Measurements from ENCODE around the gene CPPED1. TPM values are rescaled to one million over a fixed set of nuclear protein-coding genes. Genes with fewer than 3 reads are reported as not detected.

CPPED1 gene
- total RNA-seq, 1 experiment from 2014 or later, result 34.9 TPM

- Mint-ChIP-seq H3K9me3 (ENCODE audit: unreplicated experiment) (no peaks in the 10 kb centered on the region), H3K27me3 (ENCODE audit: insufficient read depth, unreplicated experiment) (peaks cover 7% of the 10 kb centered on the region), H3K4me3 (ENCODE audit: unreplicated experiment) (no peak overlapping the region), H3K27ac (ENCODE audit: unreplicated experiment) (no peak overlapping the region), H3K4me1 (ENCODE audit: low read depth, unreplicated experiment) (no peaks in the 10 kb centered on the region), H3K36me3 (ENCODE audit: insufficient read depth, unreplicated experiment) (no peaks in the 10 kb centered on the region)
- POLR2A ChIA-PET, result no interaction called here
- intact Hi-C loops (cut with micrococcal nuclease; ENCODE audit: unreplicated experiment), result no loop called here
- TF ChIP-seq, protein P1, sequence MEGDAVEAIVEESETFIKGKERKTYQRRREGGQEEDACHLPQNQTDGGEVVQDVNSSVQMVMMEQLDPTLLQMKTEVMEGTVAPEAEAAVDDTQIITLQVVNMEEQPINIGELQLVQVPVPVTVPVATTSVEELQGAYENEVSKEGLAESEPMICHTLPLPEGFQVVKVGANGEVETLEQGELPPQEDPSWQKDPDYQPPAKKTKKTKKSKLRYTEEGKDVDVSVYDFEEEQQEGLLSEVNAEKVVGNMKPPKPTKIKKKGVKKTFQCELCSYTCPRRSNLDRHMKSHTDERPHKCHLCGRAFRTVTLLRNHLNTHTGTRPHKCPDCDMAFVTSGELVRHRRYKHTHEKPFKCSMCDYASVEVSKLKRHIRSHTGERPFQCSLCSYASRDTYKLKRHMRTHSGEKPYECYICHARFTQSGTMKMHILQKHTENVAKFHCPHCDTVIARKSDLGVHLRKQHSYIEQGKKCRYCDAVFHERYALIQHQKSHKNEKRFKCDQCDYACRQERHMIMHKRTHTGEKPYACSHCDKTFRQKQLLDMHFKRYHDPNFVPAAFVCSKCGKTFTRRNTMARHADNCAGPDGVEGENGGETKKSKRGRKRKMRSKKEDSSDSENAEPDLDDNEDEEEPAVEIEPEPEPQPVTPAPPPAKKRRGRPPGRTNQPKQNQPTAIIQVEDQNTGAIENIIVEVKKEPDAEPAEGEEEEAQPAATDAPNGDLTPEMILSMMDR (IDR thresholded peaks at IDR 0.05; ENCODE audit: insufficient read depth in 1 of 2, low read depth in 1 of 2, low read length in 1 of 2, severe bottlenecking in 1 of 2, unreplicated experiment in 1 of 2), result no peak
- Histone ChIP-seq H3K4me1 (no peaks in the 10 kb centered on the region), H3K9me3 (no peaks in the 10 kb centered on the region), H3K27me3 (replicated peaks; ENCODE audit: control insufficient read depth, insufficient read depth, low read length) (no peaks in the 10 kb centered on the region), H3K36me3 (ENCODE audit: control insufficient read depth, insufficient read depth, low read length) (no peaks in the 10 kb centered on the region), H3K4me3 (ENCODE audit: low read depth, low read length) (no peak overlapping the region)
- no TSS peak for BruUV-seq (replicated peaks)
- CTCF ChIA-PET, result no interaction called here
- no peak for DNase-seq
Measured at GRCh38 chr16:12845282-12845681, 41.6 kb upstream of the CPPED1 start.

DNA sequence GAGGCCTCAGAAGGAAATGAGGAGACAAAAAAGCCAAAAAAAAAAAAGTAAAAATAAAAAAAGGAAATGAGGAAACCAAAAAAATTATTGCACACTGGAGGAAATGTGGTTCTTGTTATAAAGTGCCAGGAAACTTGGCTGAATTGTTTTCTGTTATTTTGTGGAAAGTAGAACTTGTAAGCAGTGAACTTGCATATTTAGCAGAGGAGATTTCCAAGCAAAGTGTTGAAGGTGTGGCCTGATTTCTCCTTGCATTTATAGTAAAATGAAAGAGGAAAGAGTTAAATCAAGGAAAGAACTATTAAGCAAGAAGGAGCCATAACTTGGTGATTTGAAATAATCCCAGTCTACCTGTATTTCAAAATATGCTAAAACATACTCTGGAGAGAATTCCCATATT is 34.1 kb upstream of the CPPED1 start:
- POLR2A ChIA-PET, result no interaction called here

DNA sequence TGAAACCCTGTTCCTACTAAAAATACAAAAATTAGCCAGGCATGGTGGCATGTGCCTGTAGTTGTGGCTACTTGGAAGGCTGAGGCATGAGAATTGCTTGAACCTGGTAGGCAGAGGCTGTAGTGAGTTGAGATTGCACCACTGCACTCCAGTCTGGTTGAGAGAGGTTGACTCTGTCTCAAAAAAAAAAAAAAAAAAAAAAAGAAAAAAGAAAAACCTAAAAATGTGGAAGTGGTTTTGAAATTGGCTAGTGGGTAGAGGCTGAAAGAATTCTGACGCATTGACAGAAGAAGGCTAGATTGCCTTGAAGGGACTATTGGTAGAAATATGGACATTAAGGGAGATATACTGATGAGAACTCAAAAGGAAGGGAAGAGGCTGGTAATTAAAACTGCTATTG is 33.6 kb upstream of the CPPED1 start:
- POLR2A ChIA-PET, result no interaction called here
- H3K9me3 Mint-ChIP-seq (ENCODE audit: unreplicated experiment), result no peaks in the 10 kb centered on the region
- H3K36me3 Mint-ChIP-seq (ENCODE audit: insufficient read depth, unreplicated experiment), result no peaks in the 10 kb centered on the region
- no peak overlapping the region for H3K27ac Mint-ChIP-seq (ENCODE audit: unreplicated experiment)
- Histone ChIP-seq H3K9me3 (0 out of 2 replicates have a peak, but pooled peaks cover 2% of the 10 kb centered on the region), H3K36me3 (ENCODE audit: control insufficient read depth, insufficient read depth, low read length) (no peaks in the 10 kb centered on the region), H3K27me3 (replicated peaks; ENCODE audit: control insufficient read depth, insufficient read depth, low read length) (no peaks in the 10 kb centered on the region), H3K4me1 (no peaks in the 10 kb centered on the region), H3K4me3 (ENCODE audit: low read depth, low read length) (no peak overlapping the region)
- BruUV-seq (replicated peaks), result no TSS peak
- TF ChIP-seq, protein P1 (IDR thresholded peaks at IDR 0.05; ENCODE audit: insufficient read depth in 1 of 2, low read depth in 1 of 2, low read length in 1 of 2, severe bottlenecking in 1 of 2, unreplicated experiment in 1 of 2), result no peak
- no peaks in the 10 kb centered on the region for H3K4me1 Mint-ChIP-seq (ENCODE audit: low read depth, unreplicated experiment)
- DNase-seq, result no peak
- no peak overlapping the region for H3K4me3 Mint-ChIP-seq (ENCODE audit: unreplicated experiment)
- H3K27me3 Mint-ChIP-seq (ENCODE audit: insufficient read depth, unreplicated experiment), result peaks cover 4% of the 10 kb centered on the region
- intact Hi-C loops (cut with micrococcal nuclease; ENCODE audit: unreplicated experiment), result no loop called here
- CTCF ChIA-PET, result no interaction called here

More for the DNA sequence above, 34.1 kb upstream of the CPPED1 start:
- H3K36me3 ChIP-seq (ENCODE audit: control insufficient read depth, insufficient read depth, low read length), result no peaks in the 10 kb centered on the region
- Mint-ChIP-seq H3K4me1 (ENCODE audit: low read depth, unreplicated experiment) (no peaks in the 10 kb centered on the region), H3K4me3 (ENCODE audit: unreplicated experiment) (no peak overlapping the region), H3K9me3 (ENCODE audit: unreplicated experiment) (no peaks in the 10 kb centered on the region), H3K27ac (ENCODE audit: unreplicated experiment) (no peak overlapping the region), H3K36me3 (ENCODE audit: insufficient read depth, unreplicated experiment) (no peaks in the 10 kb centered on the region), H3K27me3 (ENCODE audit: insufficient read depth, unreplicated experiment) (peaks cover 4% of the 10 kb centered on the region)
- CTCF ChIA-PET, result no interaction called here
- intact Hi-C loops (cut with micrococcal nuclease; ENCODE audit: unreplicated experiment), result no loop called here
- no TSS peak for BruUV-seq (replicated peaks)
- 0 out of 2 replicates have a peak, but pooled peaks cover 2% of the 10 kb centered on the region for H3K9me3 ChIP-seq
- H3K27me3 ChIP-seq (replicated peaks; ENCODE audit: control insufficient read depth, insufficient read depth, low read length), result no peaks in the 10 kb centered on the region
- TF ChIP-seq, protein P1 (IDR thresholded peaks at IDR 0.05; ENCODE audit: insufficient read depth in 1 of 2, low read depth in 1 of 2, low read length in 1 of 2, severe bottlenecking in 1 of 2, unreplicated experiment in 1 of 2), result no peak
- DNase-seq, result no peak
- H3K4me1 ChIP-seq, result no peaks in the 10 kb centered on the region
- no peak overlapping the region for H3K4me3 ChIP-seq (ENCODE audit: low read depth, low read length)
